GM18526 (cell line): Measurements from ENCODE around the gene FAM217B.

Source experiments
- POLR2A ChIP-seq: IDR thresholded peaks from 3 replicates; pipeline ENCODE4 v1.6.1; 2011; ENCODE audit not compliant: insufficient read length; ENCODE audit errors: extremely low read depth

Gene FAM217B

GRCh38 chr20:59940129-59940955 lies at the start of gene FAM217B, which contains the start of gene PPP1R3D:
FAM217B (plus strand) TSS chr20:59940389; CDS start chr20:59943944, 3,555 bp downstream.
PPP1R3D (minus strand) TSS chr20:59940305; CDS start chr20:59939931, 374 bp downstream.
- TF ChIP-seq POLR2A, result peak; percentile 70

GRCh38 chr20:59891581-59891980 lies 48.6 kb upstream of the FAM217B start:
- no peak for TF ChIP-seq POLR2A

- no peak for TF ChIP-seq POLR2A
These were observed 44.3 kb upstream of the FAM217B start for GRCh38 chr20:59895908-59896307.

GRCh38 chr20:59902470-59902869 lies 37.7 kb upstream of the FAM217B start:
- TF ChIP-seq POLR2A, result no peak

GRCh38 chr20:59903621-59904020 lies 36.6 kb upstream of the FAM217B start:
- TF ChIP-seq POLR2A, result no peak

- TF ChIP-seq POLR2A, result no peak
These were observed 31.3 kb upstream of the FAM217B start for GRCh38 chr20:59908855-59909254.

GRCh38 chr20:59911041-59911440 lies 29.1 kb upstream of the FAM217B start:
- no peak for TF ChIP-seq POLR2A

- TF ChIP-seq POLR2A, result no peak
These were observed 27.6 kb upstream of the FAM217B start for GRCh38 chr20:59912609-59913008.

- TF ChIP-seq POLR2A, result no peak
These were observed 19.2 kb upstream of the FAM217B start for GRCh38 chr20:59920944-59921343.

- TF ChIP-seq POLR2A, result no peak
These were observed 16.7 kb upstream of the FAM217B start for GRCh38 chr20:59923514-59923913.

GRCh38 chr20:59925359-59925758 lies 14.8 kb upstream of the FAM217B start:
- TF ChIP-seq POLR2A, result no peak

GRCh38 chr20:59925899-59926298 lies 14.3 kb upstream of the FAM217B start:
- TF ChIP-seq POLR2A, result no peak

GRCh38 chr20:59931511-59932312 lies 8.5 kb upstream of the FAM217B start:
- no peak for TF ChIP-seq POLR2A

- no peak for TF ChIP-seq POLR2A
These were observed 7.4 kb upstream of the FAM217B start for GRCh38 chr20:59932616-59933295.

GRCh38 chr20:59933296-59933848 lies 6.8 kb upstream of the FAM217B start, which contains the start of gene SYCP2:
SYCP2 (minus strand) TSS chr20:59933637; CDS start chr20:59922413, 11,224 bp downstream.
- no peak for TF ChIP-seq POLR2A

GRCh38 chr20:59933849-59934585 lies 6.2 kb upstream of the FAM217B start:
- no peak for TF ChIP-seq POLR2A
